Measurements from ENCODE around the gene PHLPP1.

PHLPP1 gene

DNA sequence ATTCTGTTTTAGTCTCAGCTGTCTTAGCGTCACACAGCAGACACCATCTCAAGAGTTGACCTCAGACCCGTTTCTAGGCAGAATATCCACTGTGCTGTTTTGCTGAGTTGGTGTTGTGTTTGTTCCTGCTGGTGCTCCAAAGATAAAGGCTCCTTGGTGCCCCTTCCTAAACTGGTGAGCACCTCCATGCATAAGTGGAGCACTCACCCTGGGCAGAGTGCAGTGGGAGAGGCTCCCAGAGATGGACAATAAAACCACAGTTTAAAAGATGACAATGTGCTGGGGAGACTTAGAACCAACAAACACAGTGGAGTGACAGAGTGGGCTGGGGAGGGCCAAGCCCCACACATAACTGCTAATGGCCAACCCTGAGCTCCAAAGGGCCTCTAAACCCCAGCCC is 271.1 kb downstream of the PHLPP1 start:
- Histone ChIP-seq H3K27ac (no peak overlapping the region), H3K9me3 (no peaks in the 10 kb centered on the region), H3K4me3 (ENCODE audit: low read depth in 1 of 2, low read length in 1 of 2) (no peak overlapping the region), H3K36me3 (no peaks in the 10 kb centered on the region), H3K4me1 (ENCODE audit: control insufficient read depth in 1 of 2, insufficient read depth in 1 of 2, low read depth in 1 of 2, low read length in 1 of 2) (peaks cover 13 to 14% of the 10 kb centered on the region in 2 experiments), H3K27me3 (no peaks in the 10 kb centered on the region)
- TF ChIP-seq, protein P1, sequence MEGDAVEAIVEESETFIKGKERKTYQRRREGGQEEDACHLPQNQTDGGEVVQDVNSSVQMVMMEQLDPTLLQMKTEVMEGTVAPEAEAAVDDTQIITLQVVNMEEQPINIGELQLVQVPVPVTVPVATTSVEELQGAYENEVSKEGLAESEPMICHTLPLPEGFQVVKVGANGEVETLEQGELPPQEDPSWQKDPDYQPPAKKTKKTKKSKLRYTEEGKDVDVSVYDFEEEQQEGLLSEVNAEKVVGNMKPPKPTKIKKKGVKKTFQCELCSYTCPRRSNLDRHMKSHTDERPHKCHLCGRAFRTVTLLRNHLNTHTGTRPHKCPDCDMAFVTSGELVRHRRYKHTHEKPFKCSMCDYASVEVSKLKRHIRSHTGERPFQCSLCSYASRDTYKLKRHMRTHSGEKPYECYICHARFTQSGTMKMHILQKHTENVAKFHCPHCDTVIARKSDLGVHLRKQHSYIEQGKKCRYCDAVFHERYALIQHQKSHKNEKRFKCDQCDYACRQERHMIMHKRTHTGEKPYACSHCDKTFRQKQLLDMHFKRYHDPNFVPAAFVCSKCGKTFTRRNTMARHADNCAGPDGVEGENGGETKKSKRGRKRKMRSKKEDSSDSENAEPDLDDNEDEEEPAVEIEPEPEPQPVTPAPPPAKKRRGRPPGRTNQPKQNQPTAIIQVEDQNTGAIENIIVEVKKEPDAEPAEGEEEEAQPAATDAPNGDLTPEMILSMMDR (IDR thresholded peaks at IDR 0.05): no peak

DNA sequence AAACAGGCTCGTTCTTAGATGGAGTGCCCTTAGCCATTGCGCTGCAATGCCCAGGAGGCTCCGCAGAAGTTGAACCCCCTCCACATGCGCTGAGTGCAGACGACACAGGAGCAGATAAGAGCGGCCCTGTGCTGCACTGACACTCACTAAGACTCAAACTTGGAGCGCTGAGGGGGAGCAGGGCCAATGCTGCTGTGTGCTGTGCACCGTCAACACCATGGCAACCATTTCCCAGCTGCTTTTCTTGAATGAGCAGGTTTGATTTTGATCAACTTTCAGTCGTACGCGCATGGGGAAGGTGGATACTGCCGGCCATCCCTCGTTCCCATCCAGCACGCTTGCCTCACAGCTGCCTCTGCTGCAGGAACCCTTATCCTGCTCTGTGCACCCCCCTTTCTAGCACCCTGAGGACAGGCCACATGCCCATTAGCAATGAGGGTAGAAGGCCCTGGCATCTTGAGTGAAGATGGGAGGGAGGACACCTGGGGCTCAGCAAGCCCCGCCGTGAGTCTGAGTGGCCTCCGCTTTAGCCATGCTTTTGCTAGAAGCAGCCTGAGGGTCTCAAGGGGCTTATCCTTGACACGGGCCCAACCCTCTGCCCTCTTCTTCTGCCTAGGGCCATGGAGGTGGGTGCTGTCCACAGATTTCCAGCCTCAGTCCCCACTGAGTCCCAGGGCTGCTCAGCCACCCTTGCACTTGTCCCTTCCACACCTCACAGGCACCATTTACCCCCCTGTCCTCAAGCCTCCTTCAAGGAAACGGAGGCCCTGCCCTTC is 271.9 kb downstream of the PHLPP1 start:
- Histone ChIP-seq H3K9me3 (no peaks in the 10 kb centered on the region), H3K36me3 (no peaks in the 10 kb centered on the region), H3K27me3 (no peaks in the 10 kb centered on the region)

DNA sequence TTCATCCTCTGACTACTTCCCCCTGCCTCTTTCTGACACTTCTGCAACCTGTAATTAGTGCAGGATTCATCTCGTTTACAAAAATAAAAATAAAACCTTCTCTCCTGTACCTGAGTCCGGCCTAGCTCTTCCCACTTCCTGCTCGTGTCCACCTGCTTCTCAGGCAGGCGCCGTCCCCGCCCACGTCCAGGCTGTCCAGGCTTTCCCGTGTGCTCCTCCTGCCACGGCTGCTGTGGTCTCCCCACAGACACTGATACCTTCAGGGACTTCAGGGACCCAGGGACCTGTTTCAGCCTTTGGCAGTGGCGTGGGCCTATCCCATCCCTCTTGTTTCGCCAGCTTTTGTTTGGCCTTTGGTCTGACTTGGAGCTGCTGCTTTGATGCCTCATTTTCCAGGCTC is 272.5 kb downstream of the PHLPP1 start:
- Histone ChIP-seq H3K9me3 (no peaks in the 10 kb centered on the region), H3K36me3 (no peaks in the 10 kb centered on the region), H3K4me3 (ENCODE audit: low read depth in 1 of 2, low read length in 1 of 2) (no peak overlapping the region), H3K27ac (no peak overlapping the region), H3K27me3 (no peaks in the 10 kb centered on the region), H3K4me1 (ENCODE audit: control insufficient read depth in 1 of 2, insufficient read depth in 1 of 2, low read depth in 1 of 2, low read length in 1 of 2) (peaks cover 0 to under 1% of the 10 kb centered on the region in 2 experiments)
- TF ChIP-seq, protein P1 (IDR thresholded peaks at IDR 0.05): no peak

More for the DNA sequence above, 271.9 kb downstream of the PHLPP1 start:
- peaks cover 5 to 6% of the 10 kb centered on the region in 2 experiments for H3K4me1 ChIP-seq (ENCODE audit: control insufficient read depth in 1 of 2, insufficient read depth in 1 of 2, low read depth in 1 of 2, low read length in 1 of 2)
- TF ChIP-seq, protein P1 (IDR thresholded peaks at IDR 0.05): no peak
- no peak overlapping the region for H3K4me3 ChIP-seq (ENCODE audit: low read depth in 1 of 2, low read length in 1 of 2)
- H3K27ac ChIP-seq: no peak overlapping the region

DNA sequence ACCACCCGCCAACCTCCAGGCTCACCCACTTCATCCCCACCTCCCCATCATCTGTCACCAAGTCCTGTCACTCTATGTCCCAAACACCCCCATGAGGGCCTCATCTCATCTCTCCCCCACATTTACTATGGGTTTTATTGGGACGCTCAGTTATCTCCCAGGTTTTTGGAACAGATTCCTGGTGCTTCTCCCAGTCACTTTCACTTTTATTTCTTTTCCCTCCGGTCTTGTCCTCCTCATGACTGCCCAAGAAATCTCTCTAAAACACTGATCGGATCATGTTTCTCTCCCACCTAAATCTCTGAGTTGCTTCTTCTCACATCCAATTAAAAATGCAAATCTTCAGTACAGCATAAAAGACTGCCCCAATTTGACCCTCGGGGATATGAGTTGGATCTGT is 273.1 kb downstream of the PHLPP1 start:
- no peaks in the 10 kb centered on the region for H3K9me3 ChIP-seq
- no peaks in the 10 kb centered on the region for H3K36me3 ChIP-seq
- H3K4me3 ChIP-seq (ENCODE audit: low read depth in 1 of 2, low read length in 1 of 2): no peak overlapping the region
- no peaks in the 10 kb centered on the region for H3K27me3 ChIP-seq
- no peaks in the 10 kb centered on the region for H3K4me1 ChIP-seq (ENCODE audit: control insufficient read depth in 1 of 2, insufficient read depth in 1 of 2, low read depth in 1 of 2, low read length in 1 of 2)
- no peak overlapping the region for H3K27ac ChIP-seq
- TF ChIP-seq, protein P1 (IDR thresholded peaks at IDR 0.05): no peak

DNA sequence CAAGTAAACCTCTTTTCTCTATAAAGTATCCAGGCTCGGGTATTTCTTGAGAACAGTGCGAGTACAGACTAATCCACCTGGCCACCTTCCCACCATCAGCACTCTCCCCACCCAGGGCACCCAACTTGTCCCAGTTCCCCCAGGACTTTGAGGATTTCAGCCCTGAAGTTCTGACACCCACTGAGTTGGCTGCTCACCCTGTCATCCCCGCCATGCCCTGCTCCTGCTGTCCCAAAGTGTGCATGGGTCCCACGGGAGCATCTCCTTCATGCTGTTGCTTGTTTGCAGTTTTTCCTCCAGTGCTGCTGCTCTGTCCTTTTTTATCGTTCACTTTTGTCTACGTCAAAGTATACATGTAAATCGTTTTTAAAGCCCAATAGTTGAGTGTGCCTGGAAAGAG is 273.9 kb downstream of the PHLPP1 start:
- Histone ChIP-seq H3K27me3 (no peaks in the 10 kb centered on the region), H3K4me3 (ENCODE audit: low read depth in 1 of 2, low read length in 1 of 2) (no peak overlapping the region), H3K36me3 (no peaks in the 10 kb centered on the region), H3K27ac (no peak overlapping the region), H3K9me3 (no peaks in the 10 kb centered on the region), H3K4me1 (ENCODE audit: control insufficient read depth in 1 of 2, insufficient read depth in 1 of 2, low read depth in 1 of 2, low read length in 1 of 2) (no peaks in the 10 kb centered on the region)
- TF ChIP-seq, protein P1 (IDR thresholded peaks at IDR 0.05): no peak

Measured in neutrophil (primary cell).